ENCODE measurements around the gene COMMD1.
"Not testable (repeated sequence)": the region's sequence is repeated elsewhere in the genome, so short reads cannot be mapped to it uniquely, and the experiment has no call there.

The COMMD1 gene

DNA sequence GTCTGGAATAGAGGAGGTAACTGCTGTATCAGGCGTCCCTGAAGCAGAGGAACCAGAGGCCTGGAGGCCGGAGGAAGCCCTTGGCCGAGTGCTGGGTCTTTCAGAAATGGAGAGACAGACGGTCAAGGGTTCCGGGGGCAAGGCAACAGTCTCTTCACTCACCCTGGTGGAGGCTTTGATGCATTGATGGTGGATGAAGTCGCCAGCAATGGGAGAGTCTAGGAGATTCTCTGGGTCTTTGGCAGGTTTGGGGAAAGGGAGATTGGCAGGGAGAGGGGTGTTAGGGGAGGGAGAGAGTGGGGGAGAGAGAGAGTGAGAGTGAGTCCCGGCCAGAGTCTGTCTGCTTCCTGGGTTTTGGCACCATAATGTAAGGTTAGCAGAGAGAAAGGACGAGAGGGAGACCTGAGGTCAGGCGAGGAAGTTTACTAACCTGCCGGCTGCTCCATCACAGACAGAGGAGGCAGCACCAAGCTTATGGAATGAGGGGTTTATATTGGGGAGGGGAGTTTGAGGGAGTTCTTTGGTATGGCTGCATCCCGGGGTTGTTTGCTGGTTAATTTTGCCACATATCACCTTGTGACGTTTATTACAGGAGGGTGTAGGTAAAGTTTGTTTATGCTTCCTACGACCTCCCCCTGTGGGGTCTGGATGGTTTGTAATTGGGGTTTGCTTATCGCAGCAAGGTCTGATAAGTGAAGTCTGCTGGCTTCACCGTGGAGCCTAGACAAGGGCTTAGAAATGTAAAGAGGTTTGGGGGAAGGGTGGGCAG lies 19.6 kb downstream of the COMMD1 start:
- DNase-seq, result no peak

DNA sequence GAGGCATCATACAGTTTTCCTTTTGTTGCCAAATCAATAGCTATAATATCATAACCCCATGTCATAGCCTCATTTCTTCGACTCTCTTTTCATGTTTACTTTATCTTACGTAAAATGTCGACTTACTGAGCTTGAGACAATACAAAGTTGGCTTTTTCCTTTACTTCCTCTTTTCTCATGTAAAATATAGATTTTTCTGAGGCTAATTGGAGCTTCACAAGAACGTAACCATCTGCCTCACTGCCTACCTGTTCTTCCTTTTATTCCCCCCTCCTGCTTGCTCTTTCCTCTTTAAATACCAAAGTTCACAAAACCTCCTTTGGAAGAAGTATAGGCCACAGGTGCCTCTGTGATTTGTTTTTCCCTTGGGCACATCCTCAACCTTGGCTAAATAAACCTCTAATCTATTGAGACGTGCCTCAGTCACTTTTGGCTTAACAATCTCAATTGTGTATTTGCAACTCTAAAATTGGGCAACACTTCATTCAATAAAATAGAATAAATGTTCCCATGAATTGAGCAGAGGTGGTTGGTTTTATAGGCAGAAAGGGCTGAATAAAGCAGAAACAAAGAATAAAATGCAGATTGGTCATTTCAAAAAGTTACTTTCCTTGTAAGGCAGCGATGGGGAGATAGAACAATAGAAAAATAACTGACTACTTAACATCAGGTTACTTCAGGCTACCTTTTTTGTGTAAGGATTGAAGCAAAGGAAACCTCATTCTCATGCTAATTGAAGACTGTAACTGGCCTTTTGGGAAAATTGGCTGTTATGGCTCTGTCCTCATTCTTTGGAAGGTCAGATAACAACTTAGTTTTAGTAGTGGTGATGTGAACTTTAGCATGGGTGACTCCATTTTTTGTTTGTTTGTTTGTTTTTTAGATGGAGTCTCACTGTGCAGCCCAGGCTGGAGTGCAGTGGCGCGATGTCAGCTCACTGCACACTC lies 21.3 kb downstream of the COMMD1 start:
- DNase-seq, result no peak

DNA sequence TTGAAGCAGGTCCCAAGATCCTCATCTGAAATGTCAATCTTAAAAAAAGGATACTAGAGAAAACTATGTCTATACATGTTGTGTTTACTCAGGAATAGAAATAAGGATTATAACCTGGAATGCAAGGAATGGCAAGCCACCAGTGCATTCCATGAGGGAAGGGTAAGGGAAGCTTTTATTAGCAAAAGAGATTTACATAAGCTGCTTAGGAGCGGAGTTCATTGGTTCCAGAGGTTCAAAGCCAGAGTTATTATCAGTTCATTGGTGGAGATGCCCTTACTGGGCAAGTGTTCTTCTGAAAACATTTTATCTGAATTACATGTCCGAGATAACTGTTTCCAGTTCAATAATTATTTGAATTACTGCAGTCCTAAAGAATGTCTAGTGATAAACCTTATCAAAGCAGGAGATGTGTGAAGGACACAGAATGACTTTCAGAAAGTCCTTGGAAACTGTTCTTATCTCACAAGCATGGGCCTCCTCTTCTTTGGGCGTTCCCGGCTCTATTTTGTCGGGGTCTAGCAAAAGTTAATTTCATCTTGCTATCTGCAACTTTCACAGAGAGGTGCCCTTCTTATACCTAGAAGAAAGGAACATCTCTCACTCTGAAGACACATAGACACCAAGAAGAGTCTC lies 23.5 kb downstream of the COMMD1 start:
- DNase-seq, result no peak

DNA sequence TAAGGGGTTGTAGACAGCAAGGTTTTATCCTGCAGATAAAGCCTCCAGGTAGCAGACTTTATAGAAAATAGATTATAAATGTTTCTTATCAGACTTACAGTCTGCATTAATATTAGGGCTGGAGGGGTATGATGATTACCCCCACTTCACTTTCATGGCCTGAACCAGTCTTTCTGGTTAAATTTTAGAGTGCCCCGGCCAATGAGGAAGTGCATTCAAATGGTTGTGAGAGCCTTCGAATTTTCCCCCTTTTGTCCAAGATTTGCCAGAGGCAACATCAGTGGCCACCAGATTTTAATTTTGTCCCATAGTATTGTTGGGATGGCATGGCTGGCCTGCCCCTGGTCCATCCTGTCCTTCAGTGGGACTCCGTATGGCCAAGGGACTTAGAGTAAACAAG lies 31.6 kb downstream of the COMMD1 start:
- no peak for DNase-seq

DNA sequence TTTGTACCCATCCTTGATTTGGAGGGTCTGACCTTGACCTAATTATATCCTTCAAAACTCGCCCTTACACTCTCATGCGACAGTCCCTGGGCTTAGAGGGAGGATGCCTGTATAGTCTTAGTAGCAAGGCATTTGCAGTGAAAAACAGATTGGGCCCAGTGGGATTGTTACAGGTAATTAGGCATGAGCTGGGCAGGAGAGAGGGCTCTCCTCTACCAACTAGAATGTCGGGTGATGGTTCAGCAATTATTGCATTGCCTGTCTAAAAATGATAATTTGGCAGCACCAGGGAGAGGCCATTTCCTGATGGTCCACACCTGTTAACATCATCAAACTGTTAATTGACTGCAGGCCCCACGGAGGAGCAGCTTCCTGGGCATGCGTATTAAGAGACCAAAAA lies 32.4 kb downstream of the COMMD1 start:
- DNase-seq, result no peak

DNA sequence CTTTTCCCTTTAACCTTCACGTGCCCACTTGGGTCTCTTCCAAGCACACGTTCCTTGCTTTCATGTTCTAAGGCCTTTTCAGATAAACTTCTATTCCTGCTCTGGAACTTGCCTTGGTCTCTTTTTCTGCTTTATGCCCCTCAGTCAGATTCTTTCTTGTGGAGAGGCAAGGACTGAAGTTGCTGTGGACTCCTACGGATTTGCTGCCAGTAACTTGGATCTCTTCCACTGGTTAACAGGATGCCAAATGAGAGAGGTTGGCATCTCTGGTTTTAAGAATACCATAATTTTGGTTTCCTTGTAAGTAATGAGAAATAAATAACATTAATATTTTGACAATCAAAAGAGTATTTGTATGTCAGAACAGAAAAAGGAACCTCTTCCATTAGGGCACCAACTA lies 33.0 kb downstream of the COMMD1 start:
- no peak for DNase-seq

DNA sequence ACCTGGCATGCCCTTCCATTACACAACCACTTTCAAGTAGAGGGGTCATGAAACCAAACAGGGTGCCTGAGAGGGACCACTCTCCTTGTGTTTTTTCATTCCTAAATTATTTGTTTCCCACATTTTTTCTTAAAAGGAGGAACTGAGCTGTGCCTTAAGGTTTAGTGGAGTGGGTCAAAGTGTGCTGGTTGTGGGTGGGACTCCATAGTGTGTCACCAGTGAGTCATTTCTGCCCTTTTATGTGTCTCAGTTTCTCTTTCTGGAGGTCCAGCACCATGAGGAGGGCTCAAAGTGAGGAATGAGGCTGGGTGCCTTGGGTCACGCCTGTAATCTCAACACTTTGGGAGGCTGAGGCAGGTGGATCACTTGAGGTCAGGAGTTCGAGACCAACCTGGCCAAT lies 37.8 kb downstream of the COMMD1 start:
- no peak for DNase-seq

DNA sequence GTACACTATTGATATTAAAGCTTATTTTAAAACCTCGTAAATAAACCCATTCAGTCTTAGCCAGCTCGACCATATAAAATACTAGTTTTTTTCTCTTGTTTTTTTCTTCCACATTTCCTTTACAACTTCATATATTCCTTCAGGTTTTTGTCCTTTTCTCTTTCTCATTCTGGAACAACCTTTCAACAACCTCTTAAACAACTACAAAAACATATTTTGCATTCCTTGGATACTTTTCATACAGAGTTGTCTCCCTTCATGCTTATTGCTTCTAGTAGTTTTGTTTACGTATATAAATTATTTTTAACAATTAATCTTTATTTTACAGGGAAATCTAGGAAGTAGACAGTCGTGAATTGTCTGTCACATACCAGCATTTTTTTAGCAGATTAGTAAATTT lies 41.2 kb downstream of the COMMD1 start:
- DNase-seq, result no peak

DNA sequence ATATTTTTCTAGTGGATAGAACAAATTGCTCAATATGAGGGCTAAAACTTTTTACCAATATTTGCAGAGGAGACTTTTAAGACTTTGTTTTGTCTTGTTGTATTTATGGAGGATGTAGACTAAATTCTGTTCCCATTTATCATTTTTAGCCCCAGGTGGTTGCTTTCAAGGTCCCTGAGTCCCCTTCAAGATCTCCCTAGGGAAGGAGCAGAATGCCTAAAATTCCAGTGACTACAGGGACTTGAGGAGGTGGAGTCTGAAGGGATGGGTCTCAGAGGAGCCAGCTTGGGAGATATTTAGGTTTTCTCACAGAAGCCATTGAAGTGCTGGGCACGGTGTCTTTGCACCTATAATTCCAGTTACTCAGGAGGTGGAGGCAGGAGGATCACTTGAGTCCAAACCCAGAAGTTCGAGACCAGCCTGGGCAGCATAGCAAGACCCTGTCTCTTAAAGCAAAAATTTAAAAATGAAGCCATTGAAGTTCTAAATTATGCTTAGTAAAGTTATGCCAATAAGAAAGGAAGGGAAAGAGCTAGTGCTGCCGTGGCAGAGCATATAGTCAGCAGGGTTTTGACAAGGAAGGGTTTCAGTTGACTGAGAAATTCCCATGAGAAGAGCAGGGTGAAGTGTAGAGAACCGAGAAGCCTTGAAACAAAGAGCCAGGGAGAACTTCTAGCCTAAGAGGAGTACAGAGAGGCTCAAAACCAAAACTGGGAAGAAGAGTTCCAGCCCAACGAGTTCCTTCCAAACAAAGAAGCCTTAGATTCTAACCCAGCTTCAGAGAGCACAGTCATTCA lies 43.4 kb downstream of the COMMD1 start:
- DNase-seq, result no peak

DNA sequence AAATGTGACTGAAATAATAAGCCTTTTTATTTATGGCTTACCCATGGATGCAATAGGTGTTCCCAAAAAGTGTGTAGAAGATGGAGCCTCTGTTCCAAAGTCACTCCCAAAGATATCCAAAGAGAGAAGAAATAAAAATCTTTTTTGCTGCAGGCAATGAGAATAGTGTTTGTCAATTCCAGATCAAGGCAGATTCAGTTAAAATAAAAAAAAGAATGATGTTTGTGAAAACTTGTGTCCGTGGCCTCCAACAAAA lies 43.9 kb downstream of the COMMD1 start:
- DNase-seq, result no peak

DNA sequence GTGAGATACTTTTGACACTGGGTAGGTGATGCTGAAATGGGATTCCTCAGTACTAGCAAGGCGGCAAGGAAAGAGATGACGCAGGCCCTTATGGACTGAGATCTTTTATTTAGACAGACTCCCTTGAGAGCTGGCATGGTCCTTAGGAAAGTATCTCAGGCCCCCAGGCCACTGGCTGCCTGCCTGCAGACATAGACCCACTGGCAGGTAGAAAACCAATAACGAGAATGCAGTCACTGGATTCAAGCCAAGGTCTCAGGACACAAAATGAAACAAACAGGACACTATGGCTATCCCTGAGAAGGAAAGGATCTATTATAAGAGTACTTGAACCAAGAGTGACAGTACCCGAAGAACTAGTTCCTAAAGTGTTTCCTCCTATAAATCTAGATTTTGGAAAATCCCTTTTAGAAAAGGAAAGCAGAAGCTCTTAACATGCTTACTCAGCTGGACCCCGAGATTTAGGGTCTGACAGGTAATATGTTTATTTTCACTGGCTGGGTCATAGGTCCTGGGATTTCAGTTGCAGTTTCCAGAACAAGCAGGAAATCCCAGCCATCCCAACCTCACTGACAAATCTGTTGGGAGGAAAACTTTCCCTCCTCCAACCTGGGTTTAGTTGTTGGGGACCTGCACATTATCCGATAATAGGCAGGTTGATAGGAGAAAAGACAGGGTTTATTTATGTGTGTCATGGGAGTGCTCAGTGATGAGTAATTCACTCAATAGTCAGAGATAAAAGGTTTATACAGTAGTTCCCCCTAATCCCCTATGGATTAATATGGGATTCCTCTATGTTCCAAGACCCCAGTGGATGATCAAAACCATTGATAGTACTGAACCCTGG lies 44.5 kb downstream of the COMMD1 start:
- DNase-seq, result peak in 2 of 56 donors; percentile 6 to 8

DNA sequence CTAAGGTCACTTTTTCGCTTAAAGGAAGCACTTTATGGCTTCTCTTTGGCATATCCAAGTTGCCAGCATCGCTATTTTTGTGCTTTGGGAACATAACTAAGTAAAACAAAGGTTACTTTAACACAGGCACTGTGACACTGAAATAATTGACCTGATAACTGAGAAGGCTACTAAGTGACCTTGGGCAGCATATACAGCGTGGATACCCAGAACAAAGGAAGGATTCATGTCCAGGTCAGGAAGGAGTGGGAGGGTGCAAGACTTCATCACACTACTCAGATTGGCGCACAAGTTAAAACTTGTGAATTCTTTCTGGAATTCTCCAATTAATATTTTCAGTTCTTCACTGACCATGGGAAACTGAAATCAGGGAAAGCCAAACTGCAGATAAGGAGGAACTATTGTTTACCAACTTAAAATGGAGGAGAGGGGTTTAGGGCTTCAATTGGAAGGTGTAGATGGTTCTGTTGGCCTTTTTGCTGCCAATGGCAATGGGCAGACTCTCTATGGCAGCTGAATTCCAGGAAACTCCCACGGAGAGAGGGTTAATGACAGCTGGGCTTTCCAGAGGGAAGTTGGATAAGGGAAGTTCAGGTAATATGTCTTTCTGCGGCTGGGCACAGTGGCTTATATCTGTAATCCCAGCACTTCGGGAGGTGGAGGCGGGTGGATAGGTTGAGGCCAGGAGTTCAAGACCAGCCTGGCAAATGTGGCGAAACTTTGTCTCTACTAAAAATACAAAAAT lies 45.3 kb downstream of the COMMD1 start:
- no peak for DNase-seq

DNA sequence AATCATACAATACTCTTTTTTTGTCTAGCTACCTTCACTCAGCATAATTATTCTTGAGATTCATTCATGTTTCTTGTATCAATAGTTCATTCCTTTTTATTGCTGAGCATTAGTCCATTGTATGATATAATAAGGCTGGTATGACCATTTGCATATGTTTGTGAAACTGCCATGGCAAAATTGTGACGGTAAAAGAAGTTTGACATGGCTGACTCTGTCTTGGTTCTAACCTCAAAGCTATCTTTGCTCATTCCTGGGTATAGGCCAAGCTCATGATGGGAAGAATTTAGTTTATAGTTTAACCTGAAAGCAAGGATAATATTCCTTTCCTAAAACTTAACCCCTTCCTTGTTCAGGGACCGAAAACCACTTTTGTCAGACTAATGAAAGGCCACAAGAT lies 46.4 kb downstream of the COMMD1 start:
- DNase-seq, result no peak

DNA sequence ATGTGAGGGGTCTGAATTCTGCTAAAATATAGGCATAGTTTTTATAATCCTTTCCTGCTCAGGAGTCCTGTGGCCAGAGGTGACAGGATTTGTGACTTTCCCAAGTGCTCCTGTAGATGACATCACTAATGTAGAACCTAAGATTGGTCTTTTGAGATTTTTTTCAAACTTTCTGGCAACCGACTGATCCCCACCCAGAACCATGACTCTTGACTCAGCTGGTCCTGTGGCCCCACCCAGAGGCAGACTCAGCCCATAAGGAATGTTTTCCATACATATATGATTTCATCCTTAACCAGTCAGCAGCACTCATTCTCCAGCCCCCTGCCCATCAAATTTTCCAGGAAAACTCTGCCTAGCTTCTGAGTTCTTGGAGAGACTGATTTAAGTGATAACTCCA lies 46.8 kb downstream of the COMMD1 start:
- DNase-seq, result no peak

DNA sequence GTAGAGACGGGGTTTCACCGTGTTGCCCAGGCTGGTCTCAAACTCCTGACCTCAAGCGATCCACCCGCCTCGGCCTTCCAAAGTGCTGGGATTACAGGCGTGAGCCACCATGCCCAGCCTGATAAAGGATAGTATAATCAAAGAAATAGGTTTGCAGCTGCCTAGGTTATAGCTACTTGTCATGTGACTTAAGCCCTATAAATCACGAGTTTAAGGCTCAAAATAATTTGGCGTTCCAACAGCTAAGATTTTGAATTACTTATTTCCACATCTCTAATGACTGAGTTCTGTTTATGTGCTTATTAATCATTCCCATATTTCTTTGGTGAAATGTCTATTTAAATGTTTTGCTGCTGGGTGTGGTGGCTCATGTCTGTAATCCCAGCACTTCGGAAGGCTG lies 49.4 kb downstream of the COMMD1 start:
- not testable (repeated sequence) for DNase-seq

DNA sequence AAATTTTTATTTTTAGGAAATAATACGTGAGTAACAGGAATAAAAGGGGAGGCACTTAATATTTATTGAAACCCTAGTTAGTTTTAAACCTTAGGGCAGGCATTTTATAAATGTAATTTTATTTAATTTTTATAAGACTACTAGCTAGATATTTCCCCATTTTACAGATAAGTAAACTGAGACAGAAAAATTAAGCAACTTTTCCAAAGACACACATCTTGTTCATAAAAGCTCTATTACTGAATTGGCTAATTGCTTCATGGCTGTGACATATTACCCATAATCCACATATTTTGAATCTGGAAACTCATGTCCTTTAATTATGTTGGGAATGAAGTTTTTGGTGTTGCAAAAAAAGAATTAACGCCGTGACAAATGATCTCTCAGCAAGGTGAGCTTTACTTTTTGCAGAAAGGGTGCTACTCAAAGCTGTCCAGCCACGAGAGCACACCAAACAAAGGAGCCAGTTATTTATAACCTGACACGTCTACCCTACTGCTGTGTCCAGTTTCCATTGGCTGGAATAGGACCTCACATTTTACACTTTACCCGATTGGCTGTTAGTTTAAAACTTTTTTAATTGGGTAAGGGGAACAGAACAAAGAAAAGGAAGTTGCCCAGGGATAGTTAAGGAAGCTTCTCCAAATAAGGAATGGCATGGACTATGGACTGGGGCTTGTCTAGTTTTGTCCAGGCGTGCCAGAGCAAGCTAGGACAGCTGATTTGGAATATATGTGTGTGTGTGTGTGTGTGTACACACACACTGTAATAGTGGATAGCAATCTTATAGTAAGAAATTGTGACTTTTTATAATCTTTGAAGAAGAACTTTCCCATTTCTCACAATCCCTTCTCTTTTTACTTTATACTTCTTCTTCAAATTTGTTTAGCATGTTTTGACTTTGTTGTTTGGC lies 54.2 kb downstream of the COMMD1 start:
- DNase-seq, result no peak

DNA sequence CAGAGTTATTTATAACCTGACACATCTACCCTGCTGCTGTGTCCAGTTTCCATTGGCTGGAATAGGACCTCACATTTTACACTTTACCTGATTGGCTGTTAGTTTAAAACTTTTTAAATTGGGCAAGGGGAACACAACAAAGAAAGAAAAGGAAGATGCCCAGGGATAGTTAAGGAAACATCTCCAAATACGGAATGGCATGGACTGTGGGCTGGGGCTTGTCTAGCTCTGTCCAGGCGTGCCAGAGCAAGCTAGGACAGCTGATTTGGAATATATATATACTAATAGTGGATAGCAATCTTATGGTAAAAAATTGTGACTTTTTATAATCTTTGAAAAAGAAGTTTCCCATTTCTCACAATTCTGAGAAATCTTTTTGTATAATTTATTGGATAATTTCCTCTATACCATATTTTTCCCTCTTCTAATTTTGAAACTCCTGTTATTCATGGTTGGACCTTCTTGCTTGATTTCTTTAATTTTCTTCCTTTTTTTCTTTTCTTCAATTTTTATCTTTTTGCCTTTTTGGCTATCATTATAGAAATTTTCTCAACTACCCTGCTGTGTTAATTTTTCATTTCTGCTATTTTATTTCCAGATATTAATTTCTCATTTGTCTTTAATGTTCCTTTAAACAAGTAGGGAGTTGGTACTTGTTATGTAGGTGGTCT lies 55.9 kb downstream of the COMMD1 start:
- DNase-seq, result no peak

All from nucleus accumbens (tissue), 56 donors.